DOHH2 (cell line): ENCODE measurements around the gene SYT1.

Experiments
- EZH2phosphoT487 ChIP-seq: fragments of 200-600 bp; sonication (generic); IDR thresholded peaks from 2 replicates; pipeline ENCODE4 v1.6.1; 2017; ENCODE audit warnings: borderline replicate concordance, mild to moderate bottlenecking, antibody characterized with exemption, low read length, moderate library complexity, mixed read lengths
- TF ChIP-seq, protein P1 (sequence below): fragments of 200-600 bp; sonication (generic); IDR thresholded peaks from one replicate; pipeline ENCODE4 v1.5.1; 2014; ENCODE audit warnings: antibody characterized with exemption, mild to moderate bottlenecking, low read depth, low read length; ENCODE audit not compliant: poor library complexity, severe bottlenecking

DNA sequence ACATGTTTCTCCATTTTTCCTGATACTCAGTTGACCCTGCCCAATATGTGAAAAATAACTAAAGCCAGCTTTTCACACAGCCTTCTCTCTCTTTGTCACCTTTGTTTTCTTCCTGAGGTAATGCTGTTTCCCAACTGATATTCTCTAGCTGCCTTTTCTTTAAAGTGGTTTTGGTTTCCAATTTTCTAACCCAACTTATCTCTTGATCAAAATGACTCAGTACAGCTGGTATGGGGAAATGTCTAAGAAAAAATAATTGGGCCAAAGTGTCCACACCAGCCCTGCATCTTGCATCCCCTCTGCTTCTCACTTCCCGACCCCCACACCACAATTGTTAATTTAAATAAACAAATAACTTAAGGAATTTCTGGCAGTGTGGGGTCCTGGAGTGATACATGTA is 193.8 kb downstream of the SYT1 start:
- TF ChIP-seq, protein P1, sequence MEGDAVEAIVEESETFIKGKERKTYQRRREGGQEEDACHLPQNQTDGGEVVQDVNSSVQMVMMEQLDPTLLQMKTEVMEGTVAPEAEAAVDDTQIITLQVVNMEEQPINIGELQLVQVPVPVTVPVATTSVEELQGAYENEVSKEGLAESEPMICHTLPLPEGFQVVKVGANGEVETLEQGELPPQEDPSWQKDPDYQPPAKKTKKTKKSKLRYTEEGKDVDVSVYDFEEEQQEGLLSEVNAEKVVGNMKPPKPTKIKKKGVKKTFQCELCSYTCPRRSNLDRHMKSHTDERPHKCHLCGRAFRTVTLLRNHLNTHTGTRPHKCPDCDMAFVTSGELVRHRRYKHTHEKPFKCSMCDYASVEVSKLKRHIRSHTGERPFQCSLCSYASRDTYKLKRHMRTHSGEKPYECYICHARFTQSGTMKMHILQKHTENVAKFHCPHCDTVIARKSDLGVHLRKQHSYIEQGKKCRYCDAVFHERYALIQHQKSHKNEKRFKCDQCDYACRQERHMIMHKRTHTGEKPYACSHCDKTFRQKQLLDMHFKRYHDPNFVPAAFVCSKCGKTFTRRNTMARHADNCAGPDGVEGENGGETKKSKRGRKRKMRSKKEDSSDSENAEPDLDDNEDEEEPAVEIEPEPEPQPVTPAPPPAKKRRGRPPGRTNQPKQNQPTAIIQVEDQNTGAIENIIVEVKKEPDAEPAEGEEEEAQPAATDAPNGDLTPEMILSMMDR, result no peak
- no peak for TF ChIP-seq EZH2phosphoT487
